Colonic mucosa (tissue), 4 donors: ENCODE data around the gene ZFYVE19. TPM values are rescaled to one million over a fixed set of nuclear protein-coding genes. Genes with fewer than 3 reads are reported as not detected.

Experiments
- DNase-seq: peaks from one replicate; pipeline ENCODE4 v3.0.0-alpha.2; 2020
- H3K27ac ChIP-seq: fragments of 200-600 bp; one replicate; pipeline ENCODE4 v1.8.0; 2021
- H3K27me3 ChIP-seq: fragments of 200-600 bp; one replicate; pipeline ENCODE4 v1.8.0; 2021
- H3K36me3 ChIP-seq: fragments of 200-600 bp; one replicate; pipeline ENCODE4 v1.8.0; 2021
- H3K4me1 ChIP-seq: fragments of 200-600 bp; one replicate; pipeline ENCODE4 v1.8.0; 2021; ENCODE audit warnings: mild to moderate bottlenecking
- H3K4me3 ChIP-seq: fragments of 200-600 bp; one replicate; pipeline ENCODE4 v1.8.0; 2021
- H3K9ac ChIP-seq, 2 donors: one replicate each; pipeline ENCODE4 v1.7.0; 2013; ENCODE audit warnings: control low read depth in 2 of 2, low read depth in 2 of 2, low read length in 2 of 2
- H3K9me3 ChIP-seq: fragments of 200-600 bp; one replicate; pipeline ENCODE4 v1.8.0; 2021
- intact Hi-C: fragments of 100-400 bp; cut with DNase I; formaldehyde crosslinking; loops from one replicate; pipeline ENCODE4 v1.14.1; 2022
- total RNA-seq, 2 donors: library from RNA; stranded (reverse); fragmentation: NEBNext Ultra II Directional in 1 of 2; extraction: Animal tissue kit (Norgen Biotek cat#: 25700) in 1 of 2; gene quantifications; one replicate each; pipeline ENCODE4 v1.2.1, GENCODE V29; 2021
- TF ChIP-seq, protein P1 (sequence below): fragments of 200-600 bp; IDR thresholded peaks from one replicate; pipeline ENCODE4 v1.8.0; 2022; ENCODE audit warnings: antibody characterized with exemption, mild to moderate bottlenecking
- donor health status: healthy.
- donor health status: DM: no; HTN: no; CAD: no.
- donor health status: DM: no; HTN: no; CAD: no.

Gene ZFYVE19
- total RNA-seq, 2 donors from 2014 or later: 22.9 to 27.9 TPM

DNA sequence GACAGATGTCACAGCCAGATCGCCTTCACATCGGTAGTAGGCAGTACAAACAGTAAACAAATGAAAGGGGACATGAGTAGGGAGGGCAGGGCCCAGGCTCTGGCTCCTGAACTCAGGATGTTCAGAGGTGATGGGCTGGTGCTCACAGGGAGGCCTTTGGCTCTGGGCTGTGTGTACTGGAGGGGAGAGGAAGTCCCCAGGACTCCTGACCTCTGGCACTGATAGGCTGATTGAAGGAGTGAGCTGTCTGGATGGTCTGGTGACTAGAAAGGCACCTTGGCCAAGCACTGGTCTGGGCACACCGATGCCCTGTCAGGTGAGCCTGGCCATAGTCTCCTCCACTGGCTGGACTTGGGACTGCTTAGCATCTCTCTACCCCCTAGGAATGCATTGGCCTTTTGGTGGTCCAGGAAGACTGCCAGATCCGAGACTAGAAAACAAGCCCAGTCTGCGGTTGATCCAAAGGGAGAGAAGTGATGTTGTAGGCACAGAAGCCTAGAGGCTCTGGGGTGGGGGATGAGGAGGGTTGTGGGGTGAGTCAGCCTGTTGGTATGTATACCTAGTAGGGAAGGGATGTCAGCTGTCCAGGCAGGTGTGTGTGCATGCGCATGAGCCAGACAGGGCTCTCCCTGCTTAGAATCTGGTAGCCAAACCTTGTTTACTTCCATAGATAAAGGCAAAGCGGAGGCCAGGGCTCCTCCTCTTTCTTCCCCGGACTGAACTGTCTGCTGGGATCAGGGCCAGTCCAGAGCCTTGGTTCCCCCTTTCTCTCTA, 38.8 kb downstream of the ZFYVE19 start:
- H3K4me1 ChIP-seq: no peaks in the 10 kb centered on the region
- peak overlapping the region; percentile 96 for H3K27ac ChIP-seq
- H3K9me3 ChIP-seq: no peaks in the 10 kb centered on the region
- H3K9ac ChIP-seq: peak overlapping the region; percentile 52 to 94
- intact Hi-C loops: no loop called here
- peak overlapping the region; percentile 81 for H3K4me3 ChIP-seq
- TF ChIP-seq, protein P1, sequence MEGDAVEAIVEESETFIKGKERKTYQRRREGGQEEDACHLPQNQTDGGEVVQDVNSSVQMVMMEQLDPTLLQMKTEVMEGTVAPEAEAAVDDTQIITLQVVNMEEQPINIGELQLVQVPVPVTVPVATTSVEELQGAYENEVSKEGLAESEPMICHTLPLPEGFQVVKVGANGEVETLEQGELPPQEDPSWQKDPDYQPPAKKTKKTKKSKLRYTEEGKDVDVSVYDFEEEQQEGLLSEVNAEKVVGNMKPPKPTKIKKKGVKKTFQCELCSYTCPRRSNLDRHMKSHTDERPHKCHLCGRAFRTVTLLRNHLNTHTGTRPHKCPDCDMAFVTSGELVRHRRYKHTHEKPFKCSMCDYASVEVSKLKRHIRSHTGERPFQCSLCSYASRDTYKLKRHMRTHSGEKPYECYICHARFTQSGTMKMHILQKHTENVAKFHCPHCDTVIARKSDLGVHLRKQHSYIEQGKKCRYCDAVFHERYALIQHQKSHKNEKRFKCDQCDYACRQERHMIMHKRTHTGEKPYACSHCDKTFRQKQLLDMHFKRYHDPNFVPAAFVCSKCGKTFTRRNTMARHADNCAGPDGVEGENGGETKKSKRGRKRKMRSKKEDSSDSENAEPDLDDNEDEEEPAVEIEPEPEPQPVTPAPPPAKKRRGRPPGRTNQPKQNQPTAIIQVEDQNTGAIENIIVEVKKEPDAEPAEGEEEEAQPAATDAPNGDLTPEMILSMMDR: no peak
- no peaks in the 10 kb centered on the region for H3K27me3 ChIP-seq
- peak; percentile 91 for DNase-seq
- no peaks in the 10 kb centered on the region for H3K36me3 ChIP-seq

DNA sequence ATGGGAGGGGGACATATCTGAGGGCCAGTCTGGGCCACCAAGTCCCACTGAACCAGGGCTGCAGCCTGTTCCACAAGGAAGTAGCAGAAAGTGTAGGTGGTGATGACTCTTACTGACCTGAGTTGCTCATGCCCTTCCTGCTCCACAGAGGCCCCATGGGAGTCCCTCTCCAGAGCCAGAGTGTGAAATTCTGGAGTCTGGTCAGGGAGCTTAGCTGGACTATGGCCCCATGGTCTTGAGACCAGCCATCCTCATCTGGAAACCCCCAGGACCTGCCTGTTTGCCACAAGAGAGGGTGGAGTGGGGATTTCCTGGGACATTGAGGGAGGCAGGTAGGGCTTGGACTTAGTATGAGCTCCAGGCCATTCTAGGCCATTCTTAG, 39.9 kb downstream of the ZFYVE19 start:
- Histone ChIP-seq H3K4me1 (no peaks in the 10 kb centered on the region), H3K27ac (peak overlapping the region; percentile 96), H3K9me3 (no peaks in the 10 kb centered on the region), H3K4me3 (peak overlapping the region; percentile 81), H3K9ac (peak overlapping the region; percentile 52 to 94), H3K36me3 (no peaks in the 10 kb centered on the region), H3K27me3 (no peaks in the 10 kb centered on the region)
- DNase-seq: no peak
- intact Hi-C loops: no loop called here
- TF ChIP-seq, protein P1: no peak

DNA sequence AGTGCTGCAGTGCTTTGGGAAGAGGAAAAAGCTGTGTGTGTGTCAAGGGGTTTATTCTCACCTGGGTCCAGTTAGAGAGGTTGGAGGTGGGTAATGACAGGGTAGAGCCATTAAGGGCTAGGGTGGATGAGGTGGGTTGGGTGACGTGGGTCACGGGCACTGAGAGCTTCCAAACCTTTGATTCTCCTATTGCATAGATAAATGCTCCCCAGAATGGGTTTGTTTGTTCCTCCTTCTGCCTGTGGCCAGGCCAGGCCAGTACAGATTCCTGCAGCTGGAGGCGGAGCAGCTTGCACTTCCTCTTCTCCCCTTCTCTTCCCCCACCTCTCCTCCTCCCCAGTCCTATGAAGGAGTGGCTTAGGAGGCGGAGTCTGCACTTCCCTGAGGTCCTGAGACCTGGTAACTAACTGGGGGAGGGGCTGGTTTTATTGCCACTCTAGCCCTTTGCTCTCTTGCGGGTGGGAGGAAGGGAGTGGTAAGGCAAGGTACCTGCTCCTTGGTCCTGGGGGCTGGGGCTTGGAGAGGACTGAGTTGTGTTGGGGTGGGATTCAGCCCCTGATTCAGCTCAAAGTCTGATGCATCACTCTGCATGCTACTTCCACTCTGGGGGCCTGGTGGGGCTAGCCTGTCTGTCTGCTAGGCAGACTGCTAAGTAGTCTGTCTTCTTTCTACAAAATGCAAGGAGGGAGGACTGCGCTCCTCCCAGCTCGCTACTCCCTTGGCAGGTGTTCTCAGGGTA, 40.5 kb downstream of the ZFYVE19 start:
- Histone ChIP-seq H3K27ac (peak overlapping the region; percentile 96), H3K27me3 (no peaks in the 10 kb centered on the region), H3K9me3 (no peaks in the 10 kb centered on the region), H3K4me3 (peak overlapping the region; percentile 81), H3K4me1 (no peaks in the 10 kb centered on the region), H3K9ac (peak overlapping the region; percentile 52 to 94), H3K36me3 (no peaks in the 10 kb centered on the region)
- intact Hi-C loops: no loop called here
- TF ChIP-seq, protein P1: no peak
- peak; percentile 97 for DNase-seq

DNA sequence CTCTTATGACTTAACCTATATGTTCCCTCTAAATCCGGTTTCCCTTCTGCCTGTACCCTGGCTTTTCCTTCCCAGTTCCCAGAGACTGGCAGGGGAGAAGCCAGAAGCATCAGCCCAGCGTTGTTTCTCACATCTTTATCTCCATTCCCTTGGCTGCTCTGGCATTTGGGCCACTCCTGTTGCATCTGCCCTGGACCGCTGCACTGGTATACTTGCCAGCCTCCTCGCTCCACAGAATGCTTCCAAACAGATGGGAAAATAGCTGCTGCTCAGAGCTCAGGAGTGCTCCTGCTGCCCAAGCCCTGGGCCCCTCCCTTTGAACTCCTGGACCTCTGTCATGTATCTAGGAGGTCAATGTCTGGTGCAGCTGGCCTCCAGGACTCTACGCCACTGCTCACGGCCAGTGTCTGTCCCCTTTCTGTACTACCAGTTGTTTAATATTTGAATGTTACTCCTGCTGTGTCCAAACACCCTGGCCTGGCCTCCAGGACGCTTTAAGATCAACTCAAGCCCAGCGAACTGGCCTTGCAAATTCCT, 43.8 kb downstream of the ZFYVE19 start:
- Histone ChIP-seq H3K4me1 (no peaks in the 10 kb centered on the region), H3K4me3 (no peak overlapping the region), H3K9ac (peak overlapping the region in 1 of 2 donors; percentile 38), H3K27me3 (no peaks in the 10 kb centered on the region), H3K27ac (no peak overlapping the region), H3K36me3 (no peaks in the 10 kb centered on the region), H3K9me3 (no peaks in the 10 kb centered on the region)
- TF ChIP-seq, protein P1: no peak
- intact Hi-C loops: no loop called here
- DNase-seq: no peak

DNA sequence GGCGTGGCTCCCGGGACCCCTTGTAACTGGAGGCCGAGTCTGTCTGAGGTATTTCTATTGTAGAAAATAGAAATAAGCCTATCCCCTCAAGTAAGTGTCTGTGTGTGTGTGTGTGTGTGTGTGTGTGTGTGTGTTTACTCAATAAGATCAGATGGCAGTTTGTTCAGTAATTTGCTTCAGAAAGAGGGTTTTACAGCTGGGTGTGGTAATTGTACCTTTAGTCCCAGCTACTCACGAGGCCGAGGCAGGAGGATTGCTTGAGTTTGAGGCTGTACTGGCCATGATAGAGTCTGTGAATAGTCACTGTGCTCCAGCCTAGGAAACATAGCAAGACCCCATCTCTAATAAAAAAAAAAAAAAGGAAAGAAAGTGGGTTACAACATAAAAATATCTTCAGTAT, 45.6 kb downstream of the ZFYVE19 start:
- H3K9ac ChIP-seq: peak overlapping the region in 1 of 2 donors; percentile 70
- no peaks in the 10 kb centered on the region for H3K36me3 ChIP-seq
- DNase-seq: peak; percentile 83
- no peaks in the 10 kb centered on the region for H3K27me3 ChIP-seq
- TF ChIP-seq, protein P1: no peak
- no peak overlapping the region for H3K4me3 ChIP-seq
- intact Hi-C loops: no loop called here
- H3K27ac ChIP-seq: peak overlapping the region; percentile 74
- H3K9me3 ChIP-seq: no peaks in the 10 kb centered on the region
- H3K4me1 ChIP-seq: peaks cover 14% of the 10 kb centered on the region
